22Rv1 (cell line): ENCODE data around the gene NUFIP1.

Experiments used
- ZFX ChIP-seq: fragments of 450-650 bp; IDR thresholded peaks from 2 replicates; pipeline ENCODE4 v1.6.1; 2017; ENCODE audit warnings: antibody characterized with exemption, borderline replicate concordance
- TF ChIP-seq, protein P1 (sequence below): fragments of 450-650 bp; IDR thresholded peaks from 2 replicates; pipeline ENCODE4 v1.5.1; 2017; ENCODE audit warnings: mild to moderate bottlenecking

DNA sequence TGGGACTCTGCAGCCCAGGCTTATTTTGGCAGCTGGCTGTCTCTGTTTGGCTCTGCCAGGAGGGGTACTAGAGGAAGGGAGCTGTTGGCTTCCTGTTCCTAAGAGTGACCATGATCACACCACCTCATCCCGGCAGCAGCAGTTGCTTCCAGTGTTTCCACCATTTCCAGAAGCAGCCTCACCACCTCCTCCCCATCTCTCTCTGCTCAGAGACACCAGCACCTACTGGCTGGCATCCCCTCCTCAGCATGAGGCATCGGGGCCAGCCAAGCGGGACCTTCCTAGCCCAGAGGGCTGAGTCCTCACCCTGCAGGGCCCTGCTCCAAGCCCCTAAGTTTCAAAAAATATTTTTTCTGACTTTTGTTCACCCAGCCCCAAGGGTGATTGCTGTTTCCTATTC, 59.0 kb downstream of the NUFIP1 start:
- TF ChIP-seq, protein P1, sequence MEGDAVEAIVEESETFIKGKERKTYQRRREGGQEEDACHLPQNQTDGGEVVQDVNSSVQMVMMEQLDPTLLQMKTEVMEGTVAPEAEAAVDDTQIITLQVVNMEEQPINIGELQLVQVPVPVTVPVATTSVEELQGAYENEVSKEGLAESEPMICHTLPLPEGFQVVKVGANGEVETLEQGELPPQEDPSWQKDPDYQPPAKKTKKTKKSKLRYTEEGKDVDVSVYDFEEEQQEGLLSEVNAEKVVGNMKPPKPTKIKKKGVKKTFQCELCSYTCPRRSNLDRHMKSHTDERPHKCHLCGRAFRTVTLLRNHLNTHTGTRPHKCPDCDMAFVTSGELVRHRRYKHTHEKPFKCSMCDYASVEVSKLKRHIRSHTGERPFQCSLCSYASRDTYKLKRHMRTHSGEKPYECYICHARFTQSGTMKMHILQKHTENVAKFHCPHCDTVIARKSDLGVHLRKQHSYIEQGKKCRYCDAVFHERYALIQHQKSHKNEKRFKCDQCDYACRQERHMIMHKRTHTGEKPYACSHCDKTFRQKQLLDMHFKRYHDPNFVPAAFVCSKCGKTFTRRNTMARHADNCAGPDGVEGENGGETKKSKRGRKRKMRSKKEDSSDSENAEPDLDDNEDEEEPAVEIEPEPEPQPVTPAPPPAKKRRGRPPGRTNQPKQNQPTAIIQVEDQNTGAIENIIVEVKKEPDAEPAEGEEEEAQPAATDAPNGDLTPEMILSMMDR, result no peak
- TF ChIP-seq ZFX, result no peak
